Parathyroid adenoma (tissue), 2 donors: ENCODE results near the gene TCP11.

Experiments
- H2AFZ ChIP-seq: fragments of 300-600 bp; sonication (generic); one replicate; pipeline ENCODE4 v1.7.0; 2017; ENCODE audit warnings: antibody characterized with exemption, mild to moderate bottlenecking
- H3K27ac ChIP-seq: fragments of 300-600 bp; sonication (generic); one replicate; pipeline ENCODE4 v1.7.0; 2017
- H3K27me3 ChIP-seq: fragments of 300-600 bp; sonication (generic); one replicate; pipeline ENCODE4 v1.7.0; 2017; ENCODE audit warnings: low read length; ENCODE audit not compliant: control insufficient read depth, insufficient read depth
- H3K36me3 ChIP-seq: fragments of 300-600 bp; sonication (generic); one replicate; pipeline ENCODE4 v1.7.0; 2017; ENCODE audit warnings: low read length; ENCODE audit not compliant: control insufficient read depth, insufficient read depth
- H3K4me1 ChIP-seq: fragments of 300-600 bp; sonication (generic); one replicate; pipeline ENCODE4 v1.7.0; 2017; ENCODE audit warnings: control low read depth
- H3K4me2 ChIP-seq: fragments of 300-600 bp; sonication (generic); one replicate; pipeline ENCODE4 v1.7.0; 2017; ENCODE audit warnings: low read length
- H3K4me3 ChIP-seq: fragments of 300-600 bp; sonication (generic); one replicate; pipeline ENCODE4 v1.7.0; 2017; ENCODE audit warnings: low read depth, low read length
- H3K79me2 ChIP-seq: fragments of 300-600 bp; sonication (generic); one replicate; pipeline ENCODE4 v1.7.0; 2017; ENCODE audit warnings: control low read depth
- H3K9ac ChIP-seq: fragments of 300-600 bp; sonication (generic); one replicate; pipeline ENCODE4 v1.7.0; 2017; ENCODE audit warnings: mild to moderate bottlenecking
- H3K9me3 ChIP-seq: fragments of 300-600 bp; sonication (generic); one replicate; pipeline ENCODE4 v1.7.0; 2017; ENCODE audit warnings: low read length; ENCODE audit not compliant: control insufficient read depth
- CTCF ChIP-seq: fragments of 300-600 bp; sonication (generic); IDR thresholded peaks from one replicate; pipeline ENCODE4 v1.7.0; 2017; ENCODE audit warnings: antibody characterized with exemption, mild to moderate bottlenecking
- donor health status: primary hyperparathyroidism.

The TCP11 gene

GRCh38 chr6:35084041-35084491 is 57.1 kb downstream of the TCP11 start:
- Histone ChIP-seq H3K4me3 (no peak overlapping the region), H3K36me3 (no peaks in the 10 kb centered on the region), H2AFZ (no peak overlapping the region), H3K27me3 (no peaks in the 10 kb centered on the region), H3K4me1 (no peaks in the 10 kb centered on the region), H3K79me2 (no peaks in the 10 kb centered on the region), H3K4me2 (no peak overlapping the region), H3K9ac (no peak overlapping the region), H3K9me3 (no peaks in the 10 kb centered on the region), H3K27ac (no peak overlapping the region)
- no peak for TF ChIP-seq CTCF

GRCh38 chr6:35083507-35083906 is 57.6 kb downstream of the TCP11 start:
- Histone ChIP-seq H3K9ac (no peak overlapping the region), H3K9me3 (no peaks in the 10 kb centered on the region), H3K27me3 (no peaks in the 10 kb centered on the region), H3K4me2 (no peak overlapping the region), H3K4me3 (no peak overlapping the region), H3K36me3 (no peaks in the 10 kb centered on the region), H3K79me2 (no peaks in the 10 kb centered on the region), H3K4me1 (no peaks in the 10 kb centered on the region), H3K27ac (no peak overlapping the region), H2AFZ (no peak overlapping the region)
- TF ChIP-seq CTCF, result no peak

- no peak overlapping the region for H3K27ac ChIP-seq
- no peaks in the 10 kb centered on the region for H3K27me3 ChIP-seq
- H3K4me3 ChIP-seq, result no peak overlapping the region
- no peaks in the 10 kb centered on the region for H3K9me3 ChIP-seq
- H2AFZ ChIP-seq, result no peak overlapping the region
- H3K36me3 ChIP-seq, result no peaks in the 10 kb centered on the region
- no peaks in the 10 kb centered on the region for H3K79me2 ChIP-seq
- no peak overlapping the region for H3K9ac ChIP-seq
- no peak overlapping the region for H3K4me2 ChIP-seq
- no peaks in the 10 kb centered on the region for H3K4me1 ChIP-seq
- no peak for TF ChIP-seq CTCF
These were observed 58.3 kb downstream of the TCP11 start for GRCh38 chr6:35082733-35083403.

GRCh38 chr6:35082046-35082732 is 59.0 kb downstream of the TCP11 start:
- Histone ChIP-seq H3K4me2 (no peak overlapping the region), H3K4me1 (no peaks in the 10 kb centered on the region), H3K9me3 (no peaks in the 10 kb centered on the region), H3K9ac (no peak overlapping the region), H2AFZ (no peak overlapping the region), H3K4me3 (no peak overlapping the region), H3K27ac (no peak overlapping the region), H3K27me3 (no peaks in the 10 kb centered on the region), H3K79me2 (no peaks in the 10 kb centered on the region), H3K36me3 (no peaks in the 10 kb centered on the region)
- no peak for TF ChIP-seq CTCF
